Measurements from ENCODE around the gene ZKSCAN1.

Gene ZKSCAN1

DNA sequence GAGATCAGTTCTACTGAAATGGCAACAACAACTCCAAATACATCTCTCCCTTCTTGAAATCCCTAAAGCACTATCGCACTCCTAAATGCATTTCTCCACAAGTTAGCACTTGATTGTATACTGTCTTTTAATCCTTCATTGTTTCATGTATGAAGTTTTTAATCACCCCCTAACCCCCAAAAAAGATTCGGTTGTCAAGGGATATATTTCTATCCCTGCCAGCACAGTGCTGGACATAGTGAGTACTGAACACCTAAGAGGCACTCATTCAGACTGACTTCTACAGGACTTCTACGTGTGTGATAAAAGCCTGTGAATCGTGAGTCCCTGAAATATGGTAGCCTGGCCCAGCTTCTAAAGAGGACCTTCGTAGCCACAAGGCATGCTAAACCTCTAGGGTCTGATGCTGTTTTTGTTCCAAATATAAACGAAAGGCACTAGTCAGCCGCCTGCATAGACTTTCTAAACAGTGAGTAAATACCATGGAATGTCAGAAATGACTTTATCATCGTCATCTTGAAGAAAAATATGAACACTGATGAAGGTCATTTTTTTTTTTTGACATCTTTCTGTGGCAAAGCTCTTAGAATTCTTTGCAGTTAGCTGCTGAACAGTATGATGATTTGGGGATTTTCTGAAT is 19.6 kb downstream of the ZKSCAN1 start:
- Histone ChIP-seq H3K9me3 (ENCODE audit: control insufficient read depth, insufficient read depth, low read length) (no peaks in the 10 kb centered on the region), H3K4me3 (ENCODE audit: low read length) (no peak overlapping the region), H3K27ac (ENCODE audit: low read length) (no peak overlapping the region), H3K27me3 (ENCODE audit: control insufficient read depth, insufficient read depth, low read length) (no peaks in the 10 kb centered on the region), H3K4me1 (ENCODE audit: control insufficient read depth, insufficient read depth, low read length) (no peaks in the 10 kb centered on the region), H3K36me3 (ENCODE audit: control insufficient read depth, insufficient read depth, low read length) (peaks cover 26% of the 10 kb centered on the region; the same call in 1 of the 2 replicates)
- no peak for DNase-seq (ENCODE audit: low read depth, low spot score)
- no CpG with 5 or more reads among the region's 8 CpGs for WGBS (ENCODE audit: insufficient coverage, insufficient read length)

DNA sequence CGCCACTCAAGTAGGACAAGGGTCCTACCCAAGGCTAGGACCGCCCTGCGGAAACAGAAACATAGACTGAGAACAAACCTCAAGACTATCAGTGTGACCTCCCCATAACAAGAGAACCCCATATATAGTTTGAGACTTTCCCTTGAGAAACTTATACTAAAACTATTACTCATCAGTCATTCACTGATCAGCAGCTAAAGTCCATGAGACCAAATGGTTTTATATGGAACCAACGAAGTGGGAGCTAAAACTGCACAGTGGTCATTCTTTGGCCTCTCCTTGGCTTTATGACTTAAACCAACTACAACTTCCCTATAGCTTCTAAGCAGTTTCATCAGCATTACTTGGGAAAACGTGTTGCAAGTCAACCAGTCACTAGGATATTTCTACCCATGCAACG is 20.5 kb downstream of the ZKSCAN1 start:
- H3K4me1 ChIP-seq (ENCODE audit: control insufficient read depth, insufficient read depth, low read length), result no peaks in the 10 kb centered on the region
- no peaks in the 10 kb centered on the region for H3K9me3 ChIP-seq (ENCODE audit: control insufficient read depth, insufficient read depth, low read length)
- WGBS (ENCODE audit: insufficient coverage, insufficient read length), result no CpG with 5 or more reads among the region's 6 CpGs
- H3K27ac ChIP-seq (ENCODE audit: low read length), result no peak overlapping the region
- H3K27me3 ChIP-seq (ENCODE audit: control insufficient read depth, insufficient read depth, low read length), result no peaks in the 10 kb centered on the region
- no peak overlapping the region for H3K4me3 ChIP-seq (ENCODE audit: low read length)
- peaks cover 23% of the 10 kb centered on the region; the same call in 1 of the 2 replicates for H3K36me3 ChIP-seq (ENCODE audit: control insufficient read depth, insufficient read depth, low read length)
- DNase-seq (ENCODE audit: low read depth, low spot score), result no peak

- no peak overlapping the region for H3K27ac ChIP-seq (ENCODE audit: low read length)
- no peaks in the 10 kb centered on the region for H3K4me1 ChIP-seq (ENCODE audit: control insufficient read depth, insufficient read depth, low read length)
- DNase-seq (ENCODE audit: low read depth, low spot score), result no peak
- H3K27me3 ChIP-seq (ENCODE audit: control insufficient read depth, insufficient read depth, low read length), result no peaks in the 10 kb centered on the region
- H3K9me3 ChIP-seq (ENCODE audit: control insufficient read depth, insufficient read depth, low read length), result peaks cover 2% of the 10 kb centered on the region; the same call in 1 of the 2 replicates
- H3K4me3 ChIP-seq (ENCODE audit: low read length), result no peak overlapping the region
- peaks cover 16% of the 10 kb centered on the region; the same call in 1 of the 2 replicates for H3K36me3 ChIP-seq (ENCODE audit: control insufficient read depth, insufficient read depth, low read length)
- no CpG with 5 or more reads among the region's 7 CpGs for WGBS (ENCODE audit: insufficient coverage, insufficient read length)
These were observed 22.9 kb downstream of the ZKSCAN1 start for GRCh38 chr7:100038326-100038725.

DNA sequence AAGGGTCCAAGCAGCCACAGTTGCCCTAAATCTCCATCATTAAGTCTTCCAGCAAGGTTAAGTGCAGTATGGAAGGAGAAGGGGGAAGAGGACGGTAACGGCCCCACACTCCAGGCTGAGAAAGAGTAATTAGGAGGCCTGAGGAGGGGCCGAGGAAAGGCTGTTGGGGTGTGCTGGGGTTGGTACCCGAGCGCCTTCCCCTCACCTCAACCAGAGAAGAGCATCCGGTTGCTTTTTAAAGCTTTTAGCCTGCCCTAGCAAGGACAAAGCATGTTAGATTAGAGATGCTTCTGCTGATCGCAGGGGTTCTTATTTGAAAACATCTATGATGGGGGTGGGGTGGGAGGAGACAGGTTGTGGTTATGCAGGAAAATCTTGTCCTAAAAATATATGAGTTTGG is 25.2 kb downstream of the ZKSCAN1 start:
- WGBS (ENCODE audit: insufficient coverage, insufficient read length), result no CpG with 5 or more reads among the region's 7 CpGs

GRCh38 chr7:100044718-100045117 is 29.3 kb downstream of the ZKSCAN1 start:
- peaks cover 2% of the 10 kb centered on the region; the same call in 1 of the 2 replicates for H3K9me3 ChIP-seq (ENCODE audit: control insufficient read depth, insufficient read depth, low read length)
- no peak overlapping the region for H3K27ac ChIP-seq (ENCODE audit: low read length)
- H3K27me3 ChIP-seq (ENCODE audit: control insufficient read depth, insufficient read depth, low read length), result no peaks in the 10 kb centered on the region
- no peak overlapping the region for H3K4me3 ChIP-seq (ENCODE audit: low read length)
- DNase-seq (ENCODE audit: low read depth, low spot score), result no peak
- no CpG with 5 or more reads among the region's 6 CpGs for WGBS (ENCODE audit: insufficient coverage, insufficient read length)
- H3K4me1 ChIP-seq (ENCODE audit: control insufficient read depth, insufficient read depth, low read length), result no peaks in the 10 kb centered on the region
- no peaks in the 10 kb centered on the region for H3K36me3 ChIP-seq (ENCODE audit: control insufficient read depth, insufficient read depth, low read length)

More for the DNA sequence above, 25.2 kb downstream of the ZKSCAN1 start:
- Histone ChIP-seq H3K27ac (ENCODE audit: low read length) (no peak overlapping the region), H3K9me3 (ENCODE audit: control insufficient read depth, insufficient read depth, low read length) (peaks cover 2% of the 10 kb centered on the region; the same call in 1 of the 2 replicates), H3K27me3 (ENCODE audit: control insufficient read depth, insufficient read depth, low read length) (no peaks in the 10 kb centered on the region), H3K36me3 (ENCODE audit: control insufficient read depth, insufficient read depth, low read length) (no peaks in the 10 kb centered on the region; the same call in 1 of the 2 replicates), H3K4me1 (ENCODE audit: control insufficient read depth, insufficient read depth, low read length) (no peaks in the 10 kb centered on the region), H3K4me3 (ENCODE audit: low read length) (no peak overlapping the region)
- no peak for DNase-seq (ENCODE audit: low read depth, low spot score)

GRCh38 chr7:100048680-100049079 is 33.3 kb downstream of the ZKSCAN1 start:
- H3K4me1 ChIP-seq (ENCODE audit: control insufficient read depth, insufficient read depth, low read length), result no peaks in the 10 kb centered on the region

GRCh38 chr7:100049441-100050291 is 34.3 kb downstream of the ZKSCAN1 start, which contains the start of gene ZSCAN21:
ZSCAN21 (plus strand) TSS chr7:100049774; CDS start chr7:100057007, 7,233 bp downstream.
- Histone ChIP-seq H3K9me3 (ENCODE audit: control insufficient read depth, insufficient read depth, low read length) (no peaks in the 10 kb centered on the region), H3K27ac (ENCODE audit: low read length) (no peak within 1 kb of the TSS), H3K27me3 (ENCODE audit: control insufficient read depth, insufficient read depth, low read length) (no peaks in the 10 kb centered on the region), H3K36me3 (ENCODE audit: control insufficient read depth, insufficient read depth, low read length) (no peaks in the 10 kb centered on the region), H3K4me3 (ENCODE audit: low read length) (peak within 1 kb of the TSS; percentile 68), H3K4me1 (ENCODE audit: control insufficient read depth, insufficient read depth, low read length) (no peaks in the 10 kb centered on the region)
- peak; percentile 64 for DNase-seq (ENCODE audit: low read depth, low spot score)
- no CpG with 5 or more reads among the region's 47 CpGs for WGBS (ENCODE audit: insufficient coverage, insufficient read length)

More at GRCh38 chr7:100048680-100049079, 33.3 kb downstream of the ZKSCAN1 start:
- Histone ChIP-seq H3K27ac (ENCODE audit: low read length) (no peak overlapping the region), H3K4me3 (ENCODE audit: low read length) (no peak overlapping the region), H3K9me3 (ENCODE audit: control insufficient read depth, insufficient read depth, low read length) (no peaks in the 10 kb centered on the region), H3K36me3 (ENCODE audit: control insufficient read depth, insufficient read depth, low read length) (no peaks in the 10 kb centered on the region), H3K27me3 (ENCODE audit: control insufficient read depth, insufficient read depth, low read length) (no peaks in the 10 kb centered on the region)
- DNase-seq (ENCODE audit: low read depth, low spot score), result no peak
- no CpG with 5 or more reads among the region's 4 CpGs for WGBS (ENCODE audit: insufficient coverage, insufficient read length)

DNA sequence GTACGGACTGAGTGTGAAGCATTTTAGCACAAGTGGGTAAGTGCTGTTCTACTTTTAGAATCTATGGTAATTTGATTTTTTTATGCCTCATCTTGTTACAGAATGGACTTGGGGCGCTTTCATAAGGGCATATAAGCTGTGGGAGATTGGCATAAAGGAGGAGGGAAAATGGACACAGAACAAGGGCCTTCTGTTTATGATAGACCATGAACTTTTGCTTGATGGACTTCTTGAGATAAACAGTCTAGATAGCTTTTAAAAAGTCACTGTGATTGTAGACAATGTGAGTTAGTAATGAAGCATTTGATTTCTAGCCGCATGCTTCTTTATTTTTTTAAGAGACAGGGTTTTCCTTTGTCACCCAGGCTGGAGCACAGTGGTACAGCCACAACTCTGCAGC is 36.2 kb downstream of the ZKSCAN1 start:
- H3K27me3 ChIP-seq (ENCODE audit: control insufficient read depth, insufficient read depth, low read length), result no peaks in the 10 kb centered on the region
- no peaks in the 10 kb centered on the region for H3K9me3 ChIP-seq (ENCODE audit: control insufficient read depth, insufficient read depth, low read length)
- WGBS (ENCODE audit: insufficient coverage, insufficient read length), result no CpG with 5 or more reads among the region's 3 CpGs
- no peak for DNase-seq (ENCODE audit: low read depth, low spot score)
- H3K4me1 ChIP-seq (ENCODE audit: control insufficient read depth, insufficient read depth, low read length), result no peaks in the 10 kb centered on the region
- H3K4me3 ChIP-seq (ENCODE audit: low read length), result no peak overlapping the region
- no peak overlapping the region for H3K27ac ChIP-seq (ENCODE audit: low read length)
- H3K36me3 ChIP-seq (ENCODE audit: control insufficient read depth, insufficient read depth, low read length), result no peaks in the 10 kb centered on the region

GRCh38 chr7:100053215-100053614 is 37.8 kb downstream of the ZKSCAN1 start:
- Histone ChIP-seq H3K4me3 (ENCODE audit: low read length) (no peak overlapping the region), H3K27me3 (ENCODE audit: control insufficient read depth, insufficient read depth, low read length) (no peaks in the 10 kb centered on the region), H3K27ac (ENCODE audit: low read length) (no peak overlapping the region), H3K36me3 (ENCODE audit: control insufficient read depth, insufficient read depth, low read length) (peaks cover 11% of the 10 kb centered on the region; the same call in 1 of the 2 replicates), H3K9me3 (ENCODE audit: control insufficient read depth, insufficient read depth, low read length) (no peaks in the 10 kb centered on the region), H3K4me1 (ENCODE audit: control insufficient read depth, insufficient read depth, low read length) (no peaks in the 10 kb centered on the region)
- WGBS (ENCODE audit: insufficient coverage, insufficient read length), result no CpG with 5 or more reads among the region's 3 CpGs
- DNase-seq (ENCODE audit: low read depth, low spot score), result no peak

DNA sequence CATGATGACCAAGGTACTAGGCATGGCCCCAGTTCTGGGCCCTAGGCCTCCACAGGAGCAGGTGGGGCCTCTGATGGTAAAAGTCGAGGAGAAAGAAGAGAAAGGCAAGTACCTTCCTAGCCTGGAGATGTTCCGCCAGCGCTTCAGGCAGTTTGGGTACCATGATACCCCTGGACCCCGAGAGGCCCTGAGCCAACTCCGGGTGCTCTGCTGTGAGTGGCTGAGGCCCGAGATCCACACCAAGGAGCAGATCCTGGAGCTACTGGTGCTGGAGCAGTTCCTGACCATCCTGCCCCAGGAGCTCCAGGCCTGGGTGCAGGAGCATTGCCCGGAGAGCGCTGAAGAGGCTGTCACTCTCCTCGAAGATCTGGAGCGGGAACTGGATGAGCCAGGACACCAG is 41.6 kb downstream of the ZKSCAN1 start:
- no peak overlapping the region for H3K27ac ChIP-seq (ENCODE audit: low read length)
- no peaks in the 10 kb centered on the region for H3K27me3 ChIP-seq (ENCODE audit: control insufficient read depth, insufficient read depth, low read length)
- no peak for DNase-seq (ENCODE audit: low read depth, low spot score)
- no peaks in the 10 kb centered on the region for H3K4me1 ChIP-seq (ENCODE audit: control insufficient read depth, insufficient read depth, low read length)
- no peaks in the 10 kb centered on the region for H3K9me3 ChIP-seq (ENCODE audit: control insufficient read depth, insufficient read depth, low read length)
- H3K4me3 ChIP-seq (ENCODE audit: low read length), result no peak overlapping the region
- WGBS (ENCODE audit: insufficient coverage, insufficient read length), result no CpG with 5 or more reads among the region's 10 CpGs
- peaks cover 16% of the 10 kb centered on the region; the same call in 1 of the 2 replicates for H3K36me3 ChIP-seq (ENCODE audit: control insufficient read depth, insufficient read depth, low read length)

All from iPS DF 6.9 (cell line).